GM12873 (cell line): ENCODE data around the gene OLFM3.

Experiments
- TF ChIP-seq, protein P1 (sequence below): IDR thresholded peaks from 2 replicates; pipeline ENCODE4 v1.5.1; 2012; ENCODE audit warnings: low read depth, mild to moderate bottlenecking, moderate library complexity, low read length, control low read depth; ENCODE audit not compliant: insufficient read depth; ENCODE audit errors: missing control alignments

OLFM3 gene

DNA sequence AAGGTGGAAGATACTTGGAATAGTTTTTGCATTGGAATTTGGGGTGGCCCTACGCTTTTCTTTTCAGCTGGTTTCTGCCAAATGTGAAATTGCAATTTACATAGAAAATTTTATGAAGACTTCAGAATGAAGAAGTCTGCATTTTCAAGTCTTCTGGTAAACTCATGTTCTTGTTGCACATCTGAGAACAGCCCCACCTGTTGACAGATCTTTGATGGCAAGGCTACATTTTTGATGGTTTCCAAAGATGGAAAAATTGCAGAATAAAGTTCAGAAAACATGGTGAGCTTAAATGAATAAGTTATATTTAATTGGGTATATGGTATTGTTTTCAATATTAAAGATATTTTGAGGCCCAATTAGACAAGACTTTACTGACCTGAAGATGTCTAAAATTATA lies 25.4 kb downstream of the OLFM3 start:
- TF ChIP-seq, protein P1, sequence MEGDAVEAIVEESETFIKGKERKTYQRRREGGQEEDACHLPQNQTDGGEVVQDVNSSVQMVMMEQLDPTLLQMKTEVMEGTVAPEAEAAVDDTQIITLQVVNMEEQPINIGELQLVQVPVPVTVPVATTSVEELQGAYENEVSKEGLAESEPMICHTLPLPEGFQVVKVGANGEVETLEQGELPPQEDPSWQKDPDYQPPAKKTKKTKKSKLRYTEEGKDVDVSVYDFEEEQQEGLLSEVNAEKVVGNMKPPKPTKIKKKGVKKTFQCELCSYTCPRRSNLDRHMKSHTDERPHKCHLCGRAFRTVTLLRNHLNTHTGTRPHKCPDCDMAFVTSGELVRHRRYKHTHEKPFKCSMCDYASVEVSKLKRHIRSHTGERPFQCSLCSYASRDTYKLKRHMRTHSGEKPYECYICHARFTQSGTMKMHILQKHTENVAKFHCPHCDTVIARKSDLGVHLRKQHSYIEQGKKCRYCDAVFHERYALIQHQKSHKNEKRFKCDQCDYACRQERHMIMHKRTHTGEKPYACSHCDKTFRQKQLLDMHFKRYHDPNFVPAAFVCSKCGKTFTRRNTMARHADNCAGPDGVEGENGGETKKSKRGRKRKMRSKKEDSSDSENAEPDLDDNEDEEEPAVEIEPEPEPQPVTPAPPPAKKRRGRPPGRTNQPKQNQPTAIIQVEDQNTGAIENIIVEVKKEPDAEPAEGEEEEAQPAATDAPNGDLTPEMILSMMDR: no peak

DNA sequence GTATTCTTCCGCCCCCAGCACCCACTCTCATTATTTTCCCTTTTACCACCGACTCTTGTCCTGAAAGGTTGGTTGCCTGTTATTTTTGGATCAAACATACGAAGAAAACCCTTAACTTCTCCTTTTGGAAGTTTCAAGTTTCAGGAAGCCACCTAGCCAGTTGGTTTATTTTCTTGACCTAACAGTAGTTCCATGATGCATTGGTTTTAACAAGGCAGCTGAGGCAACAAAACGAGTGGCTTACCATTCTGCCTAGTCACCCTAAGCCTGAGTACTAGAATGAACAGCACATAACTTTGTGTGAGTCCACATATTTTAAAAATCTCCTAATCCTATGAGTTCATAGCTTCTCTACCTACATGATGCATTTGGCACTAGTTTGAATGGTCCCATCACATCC lies 28.9 kb downstream of the OLFM3 start:
- TF ChIP-seq, protein P1: no peak

DNA sequence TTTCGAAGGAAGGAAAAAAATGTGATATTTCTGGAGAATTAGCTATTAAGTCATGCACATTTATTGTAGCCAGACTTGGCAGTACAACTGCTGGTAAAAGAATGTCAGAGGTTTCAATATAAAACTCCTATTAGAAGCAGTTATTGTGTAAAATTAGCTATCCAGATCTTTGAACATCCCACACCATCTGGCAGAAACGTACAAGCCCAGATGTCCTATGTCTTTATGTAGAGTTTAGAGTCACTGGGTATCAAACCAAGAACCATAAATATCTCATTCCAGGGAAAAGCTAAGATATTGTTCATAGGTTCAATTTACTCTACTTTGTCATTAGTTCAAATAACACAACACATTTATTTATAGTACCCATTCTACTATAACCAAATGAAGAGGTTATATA lies 31.4 kb downstream of the OLFM3 start:
- TF ChIP-seq, protein P1: no peak

DNA sequence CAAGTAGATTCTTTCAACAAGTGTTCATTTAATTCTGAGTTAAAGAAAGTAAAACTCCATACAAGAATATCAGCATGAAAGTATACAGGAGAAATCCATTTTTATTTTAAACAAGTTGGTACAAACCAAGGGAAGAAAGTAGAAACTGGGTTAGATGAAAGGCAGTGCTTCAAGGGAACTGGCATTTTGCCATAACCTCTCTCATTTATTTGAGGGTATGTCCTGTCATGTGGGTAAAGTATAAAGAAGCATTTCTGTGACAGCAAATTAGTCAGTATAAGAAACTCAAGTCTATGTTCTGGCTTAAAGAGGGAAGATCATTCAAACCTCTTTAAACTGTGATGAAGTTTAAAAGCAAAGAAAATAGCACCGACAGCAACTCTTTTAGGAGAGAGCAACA lies 32.0 kb downstream of the OLFM3 start:
- TF ChIP-seq, protein P1: no peak

DNA sequence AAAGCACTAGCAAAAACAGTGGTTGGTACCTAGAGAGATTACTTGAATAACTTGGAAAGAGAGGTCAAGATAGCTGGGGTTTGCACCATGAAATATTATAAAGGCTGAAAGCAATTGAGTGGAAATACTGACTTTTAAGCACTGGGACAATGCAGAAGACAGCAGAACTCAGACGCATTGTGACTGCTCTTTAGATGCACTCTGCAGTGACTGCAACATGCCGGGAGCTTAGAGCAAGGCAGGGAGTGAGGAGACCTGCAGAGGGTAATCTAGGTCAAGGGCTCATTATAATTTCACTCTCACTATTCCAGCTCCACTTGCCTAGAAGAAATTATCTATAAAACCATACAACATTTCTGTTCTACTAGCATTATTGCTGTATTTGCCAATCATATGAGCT lies 36.6 kb downstream of the OLFM3 start:
- TF ChIP-seq, protein P1: no peak

DNA sequence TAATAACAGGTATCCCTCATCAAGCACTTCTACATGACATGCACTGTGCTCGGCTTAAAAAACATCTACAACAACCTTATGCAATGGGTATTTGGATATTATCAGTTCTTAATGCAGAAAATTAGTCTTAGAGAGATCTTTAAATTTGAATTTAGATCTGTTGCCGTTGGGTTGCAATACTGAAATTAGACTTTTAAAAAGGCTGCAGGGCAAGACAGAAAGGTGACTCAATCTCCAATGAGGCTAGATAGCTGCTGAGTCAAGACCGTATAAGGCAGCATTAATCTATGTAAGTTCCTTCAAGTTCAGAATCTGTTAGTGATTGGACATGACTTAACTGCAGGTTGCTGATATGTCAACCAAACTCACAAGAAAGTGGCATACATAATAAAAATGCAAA lies 37.3 kb downstream of the OLFM3 start:
- TF ChIP-seq, protein P1: no peak

DNA sequence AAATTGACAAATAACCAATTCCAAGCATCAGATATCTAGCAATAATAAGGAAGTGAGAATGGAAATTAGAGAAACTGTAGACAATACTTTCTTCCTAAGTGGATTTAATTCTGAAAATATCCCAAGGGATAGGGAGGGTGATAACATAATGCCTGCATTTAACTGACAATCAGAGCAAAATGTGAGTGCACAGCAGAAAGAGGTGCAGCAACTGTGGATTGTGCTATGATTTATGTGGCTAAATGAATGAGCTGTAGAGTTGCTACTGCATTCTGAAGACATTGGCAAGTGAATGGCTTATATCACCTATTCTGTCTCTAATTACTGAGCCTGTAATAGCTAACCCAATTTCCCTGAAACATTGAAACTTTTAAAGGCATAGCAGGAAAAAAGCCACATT lies 39.0 kb downstream of the OLFM3 start:
- TF ChIP-seq, protein P1: no peak
